Fibroblast of lung (primary cell): ENCODE results near the gene SPEN. TPM values are rescaled to one million over a fixed set of nuclear protein-coding genes. Genes with fewer than 3 reads are reported as not detected.

Experiments used
- DNase-seq, 2 donors: peaks; one replicate each; pipeline versions ENCODE4 v3.0.0 to v3.0.0-alpha.2; 2010; ENCODE audit warnings: low read depth in 2 of 2
- H2AFZ ChIP-seq: 2 replicates; pipeline ENCODE4 v1.5.1; 2012; ENCODE audit warnings: low read length, control low read depth, inconsistent platforms
- H3K27ac ChIP-seq: 2 replicates; pipeline ENCODE4 v1.5.1; 2011; ENCODE audit warnings: low read length, control low read depth; ENCODE audit not compliant: insufficient read depth
- H3K27me3 ChIP-seq: 2 replicates; pipeline ENCODE4 v1.5.1; 2011; ENCODE audit warnings: mild to moderate bottlenecking, low read length; ENCODE audit not compliant: control insufficient read depth, insufficient read depth
- H3K36me3 ChIP-seq: 2 replicates; pipeline ENCODE4 v1.5.1; 2011; ENCODE audit warnings: low read length; ENCODE audit not compliant: control insufficient read depth, insufficient read depth
- H3K4me1 ChIP-seq: 2 replicates; pipeline ENCODE4 v1.5.1; 2011; ENCODE audit warnings: low read length; ENCODE audit not compliant: control insufficient read depth, insufficient read depth; ENCODE audit errors: extremely low read depth
- H3K4me2 ChIP-seq: 2 replicates; pipeline ENCODE4 v1.5.1; 2011; ENCODE audit warnings: low read length, control low read depth; ENCODE audit not compliant: insufficient read depth; ENCODE audit errors: extremely low read depth
- H3K4me3 ChIP-seq, 4 experiments: fragments of 200-600 bp in 1 of 4; sonication (generic) in 1 of 4; replicated peaks in 1 of 4; 2 replicates each; pipeline ENCODE4 v1.5.1; 2011 to 2016; ENCODE audit warnings: low read length in 4 of 4, low read depth in 3 of 4, mild to moderate bottlenecking in 3 of 4, control low read depth in 2 of 4, inconsistent platforms in 1 of 4, mixed read lengths in 1 of 4; ENCODE audit not compliant: insufficient read depth in 1 of 4; ENCODE audit errors: control extremely low read depth in 1 of 4
- H3K79me2 ChIP-seq: 2 replicates; pipeline ENCODE4 v1.5.1; 2012; ENCODE audit warnings: mild to moderate bottlenecking, low read length, inconsistent platforms; ENCODE audit not compliant: control insufficient read depth, insufficient read depth
- H3K9ac ChIP-seq: 2 replicates; pipeline ENCODE4 v1.5.1; 2011; ENCODE audit warnings: mild to moderate bottlenecking, low read length, control low read depth; ENCODE audit not compliant: insufficient read depth
- H3K9me3 ChIP-seq: 2 replicates; pipeline ENCODE4 v1.5.1; 2012; ENCODE audit warnings: low read depth, low read length; ENCODE audit not compliant: control insufficient read depth, insufficient read depth
- H4K20me1 ChIP-seq: 2 replicates; pipeline ENCODE4 v1.5.1; 2011; ENCODE audit warnings: low read length; ENCODE audit not compliant: control insufficient read depth, insufficient read depth; ENCODE audit errors: extremely low read depth
- CTCF ChIP-seq, 2 donors: IDR thresholded peaks in 1 of 2; conservative IDR thresholded peaks in 1 of 2; 1 replicate in 1 of 2; 2 replicates in 1 of 2; pipeline ENCODE4 v1.5.1; 2011 to 2012; ENCODE audit warnings: low read length in 2 of 2, control low read depth in 1 of 2, inconsistent platforms in 1 of 2, low read depth in 1 of 2, mild to moderate bottlenecking in 1 of 2
- EZH2 ChIP-seq: IDR thresholded peaks from 2 replicates; pipeline ENCODE4 v1.5.1; 2012; ENCODE audit warnings: low read length, control low read depth, mild to moderate bottlenecking; ENCODE audit errors: missing control alignments
- polyA plus RNA-seq, 2 donors: library from polyadenylated mRNA; depleted of rRNA in 1 of 2; stranded (reverse) in 1 of 2; unstranded in 1 of 2; fragments of >200 nt; gene quantifications; 2 replicates each; pipeline ENCODE4 v1.2.1, GENCODE V29; 2011 to 2012; ENCODE audit warnings: missing spikeins in 1 of 2
- total RNA-seq: library from RNA; depleted of rRNA; stranded (reverse); fragments of >200 nt; gene quantifications from 2 replicates; pipeline ENCODE4 v1.2.1, GENCODE V29; 2014

Gene SPEN
- total and polyA plus RNA-seq, 2 donors (not counting 1 experiment from before 2014, with no cell fraction given): 5.1 to 11.9 TPM

GRCh38 chr1:15915991-15916390 is 68.5 kb downstream of the SPEN start:
- Histone ChIP-seq H3K9me3 (no peaks in the 10 kb centered on the region), H4K20me1 (no peaks in the 10 kb centered on the region), H2AFZ (no peak overlapping the region), H3K27me3 (no peaks in the 10 kb centered on the region), H3K36me3 (no peaks in the 10 kb centered on the region), H3K79me2 (peaks cover 4% of the 10 kb centered on the region), H3K9ac (no peak overlapping the region), H3K4me1 (peaks cover 3% of the 10 kb centered on the region), H3K27ac (peak overlapping the region; percentile 6), H3K4me2 (peak overlapping the region; percentile 83), H3K4me3 (peak overlapping the region; percentile 13 to 30 (median 26))
- DNase-seq: peak; percentile 16 to 52
- TF ChIP-seq EZH2 (no peak), CTCF (conservative IDR thresholded peaks at IDR 0.05 in 1 of 2, IDR thresholded peaks at IDR 0.05 in 1 of 2; ENCODE audit: low read depth in 1 of 2, low read length in 2 of 2) (no peak)

- peaks cover 3% of the 10 kb centered on the region for H3K4me1 ChIP-seq
- TF ChIP-seq EZH2: no peak
- no peak for TF ChIP-seq CTCF (conservative IDR thresholded peaks at IDR 0.05 in 1 of 2, IDR thresholded peaks at IDR 0.05 in 1 of 2; ENCODE audit: low read depth in 1 of 2, low read length in 2 of 2)
- peak; percentile 18 to 23 for DNase-seq
- H3K27me3 ChIP-seq: no peaks in the 10 kb centered on the region
- H3K4me3 ChIP-seq: peak overlapping the region in 1 of 4 experiments; percentile 30
- H3K79me2 ChIP-seq: peaks cover 4% of the 10 kb centered on the region
- H2AFZ ChIP-seq: no peak overlapping the region
- no peaks in the 10 kb centered on the region for H4K20me1 ChIP-seq
- H3K27ac ChIP-seq: peak overlapping the region; percentile 6
- no peaks in the 10 kb centered on the region for H3K9me3 ChIP-seq
- H3K36me3 ChIP-seq: no peaks in the 10 kb centered on the region
- peak overlapping the region; percentile 83 for H3K4me2 ChIP-seq
- H3K9ac ChIP-seq: no peak overlapping the region
Observed at GRCh38 chr1:15916417-15916816, 68.9 kb downstream of the SPEN start.

- Histone ChIP-seq H3K36me3 (no peaks in the 10 kb centered on the region), H3K79me2 (peaks cover 4% of the 10 kb centered on the region), H4K20me1 (no peaks in the 10 kb centered on the region), H3K4me1 (peaks cover 3% of the 10 kb centered on the region), H3K9me3 (no peaks in the 10 kb centered on the region), H3K4me2 (no peak overlapping the region), H2AFZ (no peak overlapping the region), H3K27ac (peak overlapping the region; percentile 6), H3K4me3 (no peak overlapping the region), H3K9ac (no peak overlapping the region), H3K27me3 (no peaks in the 10 kb centered on the region)
- TF ChIP-seq CTCF (conservative IDR thresholded peaks at IDR 0.05 in 1 of 2, IDR thresholded peaks at IDR 0.05 in 1 of 2; ENCODE audit: low read depth in 1 of 2, low read length in 2 of 2) (no peak), EZH2 (no peak)
- DNase-seq: peak in 1 of 2 donors; percentile 14
Observed at GRCh38 chr1:15916916-15917315, 69.4 kb downstream of the SPEN start.
